ENCODE results near the gene LANCL2. TPM values are rescaled to one million over a fixed set of nuclear protein-coding genes. Genes with fewer than 3 reads are reported as not detected.

The LANCL2 gene
- total and polyA plus RNA-seq, 2 of the 4 experiments (the other 2 are of a cell fraction): 11.7 to 17.9 TPM

- Histone ChIP-seq H3K9me3 (ENCODE audit: control insufficient read depth, insufficient read depth, low read length) (peaks cover 9% of the 10 kb centered on the region), H3K4me1 (ENCODE audit: control insufficient read depth, insufficient read depth, low read length) (no peaks in the 10 kb centered on the region), H3K27me3 (ENCODE audit: control insufficient read depth, insufficient read depth, low read length) (no peaks in the 10 kb centered on the region), H4K8ac (ENCODE audit: low read depth in 2 of 2, low read length in 2 of 2) (no peak overlapping the region), H2BK120ac (ENCODE audit: low read depth, low read length) (no peak overlapping the region), H3K4me3 (ENCODE audit: insufficient read depth, low read depth, low read length) (no peak overlapping the region), H2BK20ac (ENCODE audit: low read depth, low read length) (no peak overlapping the region), H2AK9ac (replicated peaks; ENCODE audit: low read depth, low read length, poor library complexity) (no peak overlapping the region), H2BK5ac (ENCODE audit: low read depth, low read length, poor library complexity, severe bottlenecking) (no peak overlapping the region), H2BK15ac (ENCODE audit: low read depth, low read length) (no peak overlapping the region), H3K9me1 (ENCODE audit: insufficient read depth, low read length) (no peaks in the 10 kb centered on the region), H3K27ac (ENCODE audit: insufficient read depth, low read length) (no peak overlapping the region), H4K91ac (ENCODE audit: insufficient read depth, low read depth, low read length) (no peak overlapping the region), H3K14ac (replicated peaks; ENCODE audit: low read depth, low read length) (no peak overlapping the region), H3K36me3 (ENCODE audit: control insufficient read depth, insufficient read depth, low read length) (no peaks in the 10 kb centered on the region), H4K5ac (ENCODE audit: low read depth, low read length) (no peak overlapping the region), H3K79me1 (ENCODE audit: low read depth in 1 of 2, low read length in 2 of 2) (peaks cover 0 to 8% of the 10 kb centered on the region in 2 experiments; a peak in 2 of 4 replicates), H3K4me2 (ENCODE audit: low read depth, low read length) (no peak overlapping the region), H4K20me1 (ENCODE audit: insufficient read depth, low read length) (no peaks in the 10 kb centered on the region), H3K18ac (ENCODE audit: low read depth, low read length) (no peak overlapping the region), H3K4ac (ENCODE audit: low read depth, low read length) (no peak overlapping the region), H2AK5ac (ENCODE audit: low read depth, low read length) (no peak overlapping the region), H3K56ac (ENCODE audit: extremely low read depth, insufficient read depth, low read length) (no peak overlapping the region), H3K23ac (ENCODE audit: low read depth, low read length) (no peak overlapping the region), H2AFZ (replicated peaks; ENCODE audit: low read length, poor library complexity) (no peak overlapping the region), H3K9ac (ENCODE audit: low read depth, low read length) (no peak overlapping the region)
- CTCF ChIA-PET: no interaction called here
- WGBS, 2 experiments (ENCODE audit: extremely low coverage in 2 of 2, insufficient read length in 1 of 2): 100% methylated on average over 3 of the region's 6 CpGs; no CpG with 5 or more reads in 1 of the 2 experiments
- no peak for TF ChIP-seq POLR2A (IDR thresholded peaks at IDR 0.05; ENCODE audit: low read depth, low read length)
- no peak for TF ChIP-seq MAZ (IDR thresholded peaks at IDR 0.05; ENCODE audit: borderline replicate concordance, low read depth, low read length)
- TF ChIP-seq BHLHE40 (IDR thresholded peaks at IDR 0.05; ENCODE audit: low read depth, low read length): no peak
- TF ChIP-seq RAD21 (IDR thresholded peaks at IDR 0.05; ENCODE audit: low read length): no peak
- no peak for TF ChIP-seq FOS (IDR thresholded peaks at IDR 0.05; ENCODE audit: low read depth, low read length)
- TF ChIP-seq RCOR1 (IDR thresholded peaks at IDR 0.05; ENCODE audit: insufficient replicate concordance, low read length): no peak
- TF ChIP-seq MAFK (IDR thresholded peaks at IDR 0.05; ENCODE audit: low read depth, low read length): no peak
- in situ Hi-C loops (cut with MboI; ENCODE audit: low sequenced_read_pairs) (no loop called here), dilution Hi-C loops (cut with HindIII; ENCODE audit: low sequenced_read_pairs, unreplicated experiment) (no loop called here), intact Hi-C loops (cut with micrococcal nuclease) (no loop called here)
- POLR2A ChIA-PET (ENCODE audit: unreplicated experiment): no interaction called here
- DNase-seq (no peak), ATAC-seq (ENCODE audit: low read depth) (no peak)
- BruUV-seq (replicated peaks): no TSS peak
These were observed 16.1 kb downstream of the LANCL2 start for GRCh38 chr7:55381189-55381588.

Measured in IMR-90 (cell line).